Measurements from ENCODE around the gene NXPE3. TPM values are rescaled to one million over a fixed set of nuclear protein-coding genes. Genes with fewer than 3 reads are reported as not detected.
A peak's percentile ranks its signal among the peaks of the same experiment; 100 is the strongest.

Gene NXPE3
- total RNA-seq, 2 experiments from 2014 or later: 28.5 to 29.5 TPM

GRCh38 chr3:101807888-101808287 is 28.9 kb downstream of the NXPE3 start:
- H3K27me3 Mint-ChIP-seq: no peaks in the 10 kb centered on the region

GRCh38 chr3:101809178-101810021 is 30.4 kb downstream of the NXPE3 start:
- ChIA-PET CTCF (interaction anchor here (0.7 to 1.5 kb wide), 5 partner anchors 16 to 452 kb away, joined by 3 to 5 read pairs (median 4); no protein-coding TSS in a partner anchor), POLR2A (no interaction called here)
- no peaks in the 10 kb centered on the region for H3K9me3 Mint-ChIP-seq
- H3K4me1 Mint-ChIP-seq: peaks cover 51% of the 10 kb centered on the region
- H3K4me3 Mint-ChIP-seq: no peak overlapping the region
- DNase-seq: peak; percentile 47
- H3K27ac Mint-ChIP-seq: peak overlapping the region; percentile 22
- H3K27me3 Mint-ChIP-seq: no peaks in the 10 kb centered on the region
- H3K36me3 Mint-ChIP-seq (ENCODE audit: low read depth): peaks cover 22% of the 10 kb centered on the region

More at GRCh38 chr3:101807888-101808287, 28.9 kb downstream of the NXPE3 start:
- no peak overlapping the region for H3K4me3 Mint-ChIP-seq
- H3K9me3 Mint-ChIP-seq: no peaks in the 10 kb centered on the region
- H3K4me1 Mint-ChIP-seq: peaks cover 50% of the 10 kb centered on the region
- ChIA-PET POLR2A (no interaction called here), CTCF (interaction anchor here (0.6 to 1.4 kb wide), 5 partner anchors 17 to 421 kb away, joined by 3 to 4 read pairs (median 3); no protein-coding TSS in a partner anchor)
- DNase-seq: no peak
- H3K27ac Mint-ChIP-seq: no peak overlapping the region
- peaks cover 31% of the 10 kb centered on the region for H3K36me3 Mint-ChIP-seq (ENCODE audit: low read depth)

GRCh38 chr3:101810022-101810418 is 31.0 kb downstream of the NXPE3 start:
- no peak overlapping the region for H3K4me3 Mint-ChIP-seq
- CTCF ChIA-PET: interaction anchor here (0.8 to 1.5 kb wide), 3 partner anchors 413 to 452 kb away, joined by 3 to 5 read pairs (median 3); no protein-coding TSS in a partner anchor
- H3K36me3 Mint-ChIP-seq (ENCODE audit: low read depth): peaks cover 18% of the 10 kb centered on the region
- DNase-seq: no peak
- no peaks in the 10 kb centered on the region for H3K9me3 Mint-ChIP-seq
- no peaks in the 10 kb centered on the region for H3K27me3 Mint-ChIP-seq
- peaks cover 49% of the 10 kb centered on the region for H3K4me1 Mint-ChIP-seq
- POLR2A ChIA-PET: no interaction called here
- H3K27ac Mint-ChIP-seq: no peak overlapping the region

GRCh38 chr3:101811875-101812274 is 32.9 kb downstream of the NXPE3 start:
- no peaks in the 10 kb centered on the region for H3K9me3 Mint-ChIP-seq
- POLR2A ChIA-PET: no interaction called here
- CTCF ChIA-PET: interaction anchor here (1.1 to 1.7 kb wide), 5 partner anchors 9 to 417 kb away, joined by 4 to 6 read pairs (median 5); no protein-coding TSS in a partner anchor

GRCh38 chr3:101812895-101813294 is 33.9 kb downstream of the NXPE3 start:
- no peak overlapping the region for H3K27ac Mint-ChIP-seq
- no peak for DNase-seq
- ChIA-PET CTCF (interaction anchor here (1.1 to 1.7 kb wide), 5 partner anchors 10 to 416 kb away, joined by 4 to 6 read pairs (median 5); no protein-coding TSS in a partner anchor), POLR2A (no interaction called here)
- no peak overlapping the region for H3K4me3 Mint-ChIP-seq
- peaks cover 22% of the 10 kb centered on the region for H3K36me3 Mint-ChIP-seq (ENCODE audit: low read depth)
- no peaks in the 10 kb centered on the region for H3K27me3 Mint-ChIP-seq
- H3K4me1 Mint-ChIP-seq: peaks cover 47% of the 10 kb centered on the region
- no peaks in the 10 kb centered on the region for H3K9me3 Mint-ChIP-seq

More at GRCh38 chr3:101811875-101812274, 32.9 kb downstream of the NXPE3 start:
- H3K27ac Mint-ChIP-seq: no peak overlapping the region
- peaks cover 16% of the 10 kb centered on the region for H3K36me3 Mint-ChIP-seq (ENCODE audit: low read depth)
- H3K4me3 Mint-ChIP-seq: no peak overlapping the region
- H3K4me1 Mint-ChIP-seq: peaks cover 49% of the 10 kb centered on the region
- no peak for DNase-seq
- no peaks in the 10 kb centered on the region for H3K27me3 Mint-ChIP-seq

GRCh38 chr3:101813817-101814440 is 34.9 kb downstream of the NXPE3 start:
- Mint-ChIP-seq H3K36me3 (ENCODE audit: low read depth) (peaks cover 24% of the 10 kb centered on the region), H3K27me3 (no peaks in the 10 kb centered on the region), H3K27ac (no peak overlapping the region), H3K4me1 (peaks cover 40% of the 10 kb centered on the region), H3K9me3 (no peaks in the 10 kb centered on the region), H3K4me3 (no peak overlapping the region)
- DNase-seq: no peak
- POLR2A ChIA-PET: no interaction called here
- CTCF ChIA-PET: interaction anchor here (0.7 to 1.6 kb wide), 9 partner anchors 9 to 415 kb away, joined by 3 to 7 read pairs (median 4); no protein-coding TSS in a partner anchor

GRCh38 chr3:101814835-101815234 is 35.8 kb downstream of the NXPE3 start:
- peaks cover 34% of the 10 kb centered on the region for H3K4me1 Mint-ChIP-seq
- DNase-seq: no peak
- ChIA-PET POLR2A (no interaction called here), CTCF (interaction anchor here (0.9 to 1.6 kb wide), 7 partner anchors 10 to 560 kb away, joined by 3 to 7 read pairs (median 4); no protein-coding TSS in a partner anchor)
- no peaks in the 10 kb centered on the region for H3K9me3 Mint-ChIP-seq
- H3K27ac Mint-ChIP-seq: no peak overlapping the region
- H3K4me3 Mint-ChIP-seq: no peak overlapping the region
- peaks cover 28% of the 10 kb centered on the region for H3K36me3 Mint-ChIP-seq (ENCODE audit: low read depth)
- no peaks in the 10 kb centered on the region for H3K27me3 Mint-ChIP-seq

GRCh38 chr3:101816215-101817149 is 37.5 kb downstream of the NXPE3 start:
- Mint-ChIP-seq H3K27me3 (no peaks in the 10 kb centered on the region), H3K9me3 (no peaks in the 10 kb centered on the region), H3K27ac (no peak overlapping the region), H3K4me3 (no peak overlapping the region), H3K36me3 (ENCODE audit: low read depth) (peaks cover 31% of the 10 kb centered on the region), H3K4me1 (peaks cover 19% of the 10 kb centered on the region)
- no peak for DNase-seq
- ChIA-PET POLR2A (interaction anchor here (0.6 kb wide), 1 partner anchor 12 kb away, joined by 7 read pairs; no protein-coding TSS in a partner anchor), CTCF (interaction anchor here (0.5 to 2.0 kb wide), 5 partner anchors 11 to 413 kb away, joined by 3 to 6 read pairs (median 3); no protein-coding TSS in a partner anchor)

- no peak for DNase-seq
- Mint-ChIP-seq H3K9me3 (no peaks in the 10 kb centered on the region), H3K27ac (no peak overlapping the region), H3K4me1 (peaks cover 14% of the 10 kb centered on the region), H3K27me3 (no peaks in the 10 kb centered on the region), H3K4me3 (no peak overlapping the region), H3K36me3 (ENCODE audit: low read depth) (peaks cover 39% of the 10 kb centered on the region)
- POLR2A ChIA-PET: no interaction called here
- CTCF ChIA-PET: interaction anchor here (0.9 to 1.9 kb wide), 3 partner anchors 9 to 407 kb away, joined by 3 to 6 read pairs (median 3); no protein-coding TSS in a partner anchor
Measured at GRCh38 chr3:101817992-101818391, 39.0 kb downstream of the NXPE3 start.

GRCh38 chr3:101819649-101820206 is 40.7 kb downstream of the NXPE3 start:
- no peak for DNase-seq
- POLR2A ChIA-PET: no interaction called here
- no peak overlapping the region for H3K4me3 Mint-ChIP-seq
- H3K9me3 Mint-ChIP-seq: no peaks in the 10 kb centered on the region
- H3K27me3 Mint-ChIP-seq: no peaks in the 10 kb centered on the region
- peaks cover 38% of the 10 kb centered on the region for H3K36me3 Mint-ChIP-seq (ENCODE audit: low read depth)
- peaks cover 7% of the 10 kb centered on the region for H3K4me1 Mint-ChIP-seq
- no peak overlapping the region for H3K27ac Mint-ChIP-seq
- CTCF ChIA-PET: no interaction called here

GRCh38 chr3:101821503-101821902 is 42.5 kb downstream of the NXPE3 start:
- H3K27ac Mint-ChIP-seq: no peak overlapping the region
- DNase-seq: no peak
- no peaks in the 10 kb centered on the region for H3K27me3 Mint-ChIP-seq
- peaks cover 42% of the 10 kb centered on the region for H3K36me3 Mint-ChIP-seq (ENCODE audit: low read depth)
- H3K4me1 Mint-ChIP-seq: peaks cover 12% of the 10 kb centered on the region
- H3K4me3 Mint-ChIP-seq: no peak overlapping the region
- CTCF ChIA-PET: interaction anchor here (0.5 to 1.9 kb wide), 7 partner anchors 10 to 404 kb away, joined by 3 to 8 read pairs (median 4); no protein-coding TSS in a partner anchor
- POLR2A ChIA-PET: no interaction called here
- H3K9me3 Mint-ChIP-seq: no peaks in the 10 kb centered on the region

- Mint-ChIP-seq H3K36me3 (ENCODE audit: low read depth) (peaks cover 32% of the 10 kb centered on the region), H3K27me3 (no peaks in the 10 kb centered on the region), H3K4me3 (no peak overlapping the region), H3K27ac (peak overlapping the region; percentile 51), H3K9me3 (no peaks in the 10 kb centered on the region), H3K4me1 (peaks cover 24% of the 10 kb centered on the region)
- no peak for DNase-seq
- CTCF ChIA-PET: interaction anchor here (1.2 to 1.7 kb wide), 4 partner anchors 10 to 58 kb away, joined by 3 to 6 read pairs (median 5); partner anchors contain the start of gene NFKBIZ
- POLR2A ChIA-PET: no interaction called here
Measured at GRCh38 chr3:101823525-101823924, 44.5 kb downstream of the NXPE3 start.
